ENCODE data around the gene PLCB2. TPM values are rescaled to one million over a fixed set of nuclear protein-coding genes. Genes with fewer than 3 reads are reported as not detected.

PLCB2 gene
- total and polyA plus RNA-seq, 2 experiments from 2014 or later, result 9.5 to 13.8 TPM

DNA sequence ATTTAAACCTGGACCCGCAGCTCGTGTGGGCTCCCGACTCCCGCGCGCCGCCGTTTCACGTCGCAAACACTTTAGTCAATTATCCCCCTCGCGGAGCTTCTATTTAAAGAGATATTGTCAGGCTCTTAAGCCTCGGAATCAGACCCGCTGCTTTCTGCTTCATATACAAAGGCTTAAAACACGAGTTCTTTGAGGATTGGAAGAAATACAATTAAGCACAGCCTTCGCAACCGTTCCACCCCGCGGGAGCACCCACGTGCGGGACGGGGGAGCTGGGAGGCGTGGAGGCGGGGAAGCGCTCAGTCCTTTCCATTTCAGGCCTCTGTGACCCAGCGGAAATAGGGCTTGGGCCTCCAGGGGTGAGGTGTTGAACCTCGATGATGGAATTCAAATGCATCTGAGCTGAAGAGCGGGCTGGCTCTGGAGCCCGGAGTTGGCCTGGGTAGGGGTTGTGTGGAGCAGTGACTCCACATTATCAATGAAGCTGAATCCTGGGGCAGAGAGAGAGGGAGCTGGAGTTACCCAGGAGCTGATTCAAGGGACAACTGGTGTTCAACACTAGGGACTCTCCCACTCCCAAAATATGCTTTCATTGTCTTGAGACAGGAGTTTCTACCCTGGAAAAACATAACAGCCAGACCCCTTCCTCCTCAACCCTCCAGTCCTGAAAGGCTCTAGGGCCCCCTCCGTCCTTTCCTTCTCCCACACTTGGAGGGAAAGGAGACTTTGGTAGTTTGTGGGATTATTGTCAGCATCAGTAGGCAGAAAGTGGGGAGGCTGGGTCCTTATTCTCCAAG lies 27.3 kb downstream of the PLCB2 start:
- H4K20me1 ChIP-seq (replicated peaks; ENCODE audit: insufficient read depth), result no peaks in the 10 kb centered on the region
- peaks cover 73% of the 10 kb centered on the region for H3K27me3 ChIP-seq (ENCODE audit: insufficient read depth)
- H2AFZ ChIP-seq, result peak overlapping the region; percentile 91
- DNase-seq (ENCODE audit: low spot score) (peak; percentile 73), ATAC-seq (peak; percentile 11)
- H3K4me1 Mint-ChIP-seq, result peaks cover 58% of the 10 kb centered on the region
- peaks cover 28% of the 10 kb centered on the region for H3F3A ChIP-seq (replicated peaks; ENCODE audit: low read depth)
- H3K79me2 ChIP-seq (replicated peaks; ENCODE audit: insufficient read depth), result no peaks in the 10 kb centered on the region
- H3K27ac Mint-ChIP-seq, result no peak overlapping the region
- H3K27ac ChIP-seq (ENCODE audit: low read depth), result no peak overlapping the region
- H3K4me3 ChIP-seq, result peak overlapping the region; percentile 62
- H3K9me3 Mint-ChIP-seq, result no peaks in the 10 kb centered on the region
- no peaks in the 10 kb centered on the region for H3K9me2 ChIP-seq (ENCODE audit: insufficient read depth)
- no peaks in the 10 kb centered on the region for H3K36me3 ChIP-seq (ENCODE audit: insufficient read depth)
- peaks cover 2% of the 10 kb centered on the region; the same call in 2 of the 3 replicates for H3K36me3 Mint-ChIP-seq (ENCODE audit: low read depth)
- H3K4me1 ChIP-seq (ENCODE audit: insufficient read depth), result peaks cover 35% of the 10 kb centered on the region
- peaks cover 66% of the 10 kb centered on the region for H3K27me3 Mint-ChIP-seq (ENCODE audit: insufficient read depth, low read depth, poor library complexity)
- H3K4me3 Mint-ChIP-seq, result peak overlapping the region; percentile 69
- TF ChIP-seq EZH2phosphoT487 (IDR thresholded peaks at IDR 0.05; ENCODE audit: unreplicated experiment) (no peak), EZH2 (IDR thresholded peaks at IDR 0.05; ENCODE audit: low read depth, unreplicated experiment) (peak; percentile 60)
- TF ChIP-seq, protein P1, sequence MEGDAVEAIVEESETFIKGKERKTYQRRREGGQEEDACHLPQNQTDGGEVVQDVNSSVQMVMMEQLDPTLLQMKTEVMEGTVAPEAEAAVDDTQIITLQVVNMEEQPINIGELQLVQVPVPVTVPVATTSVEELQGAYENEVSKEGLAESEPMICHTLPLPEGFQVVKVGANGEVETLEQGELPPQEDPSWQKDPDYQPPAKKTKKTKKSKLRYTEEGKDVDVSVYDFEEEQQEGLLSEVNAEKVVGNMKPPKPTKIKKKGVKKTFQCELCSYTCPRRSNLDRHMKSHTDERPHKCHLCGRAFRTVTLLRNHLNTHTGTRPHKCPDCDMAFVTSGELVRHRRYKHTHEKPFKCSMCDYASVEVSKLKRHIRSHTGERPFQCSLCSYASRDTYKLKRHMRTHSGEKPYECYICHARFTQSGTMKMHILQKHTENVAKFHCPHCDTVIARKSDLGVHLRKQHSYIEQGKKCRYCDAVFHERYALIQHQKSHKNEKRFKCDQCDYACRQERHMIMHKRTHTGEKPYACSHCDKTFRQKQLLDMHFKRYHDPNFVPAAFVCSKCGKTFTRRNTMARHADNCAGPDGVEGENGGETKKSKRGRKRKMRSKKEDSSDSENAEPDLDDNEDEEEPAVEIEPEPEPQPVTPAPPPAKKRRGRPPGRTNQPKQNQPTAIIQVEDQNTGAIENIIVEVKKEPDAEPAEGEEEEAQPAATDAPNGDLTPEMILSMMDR (conservative IDR thresholded peaks at IDR 0.05; ENCODE audit: low read depth in 2 of 2), result no peak
- H3K4me2 ChIP-seq, result peak overlapping the region; percentile 86

- Histone ChIP-seq H3F3A (replicated peaks; ENCODE audit: low read depth) (peaks cover 22% of the 10 kb centered on the region), H3K27me3 (ENCODE audit: insufficient read depth) (peaks cover 64% of the 10 kb centered on the region), H3K4me2 (peak overlapping the region; percentile 86), H3K79me2 (replicated peaks; ENCODE audit: insufficient read depth) (no peaks in the 10 kb centered on the region), H3K4me1 (ENCODE audit: insufficient read depth) (peaks cover 28% of the 10 kb centered on the region), H4K20me1 (replicated peaks; ENCODE audit: insufficient read depth) (no peaks in the 10 kb centered on the region), H3K9me2 (ENCODE audit: insufficient read depth) (no peaks in the 10 kb centered on the region), H2AFZ (peak overlapping the region; percentile 91), H3K27ac (ENCODE audit: low read depth) (no peak overlapping the region), H3K4me3 (peak overlapping the region; percentile 62), H3K36me3 (ENCODE audit: insufficient read depth) (no peaks in the 10 kb centered on the region)
- ATAC-seq, result peak; percentile 37
- peak overlapping the region; percentile 69 for H3K4me3 Mint-ChIP-seq
- H3K27ac Mint-ChIP-seq, result no peak overlapping the region
- H3K4me1 Mint-ChIP-seq, result peaks cover 53% of the 10 kb centered on the region
- H3K9me3 Mint-ChIP-seq, result no peaks in the 10 kb centered on the region
- DNase-seq (ENCODE audit: low spot score), result peak; percentile 87
- peaks cover 64% of the 10 kb centered on the region for H3K27me3 Mint-ChIP-seq (ENCODE audit: insufficient read depth, low read depth, poor library complexity)
- peaks cover 2% of the 10 kb centered on the region; the same call in 2 of the 3 replicates for H3K36me3 Mint-ChIP-seq (ENCODE audit: low read depth)
- no peak for TF ChIP-seq EZH2phosphoT487 (IDR thresholded peaks at IDR 0.05; ENCODE audit: unreplicated experiment)
- TF ChIP-seq, protein P1 (conservative IDR thresholded peaks at IDR 0.05; ENCODE audit: low read depth in 2 of 2), result peak; percentile 98
- TF ChIP-seq ETS1 (IDR thresholded peaks at IDR 0.05), result no peak
- no peak for TF ChIP-seq JUNB (IDR thresholded peaks at IDR 0.05; ENCODE audit: unreplicated experiment)
- no peak for TF ChIP-seq ZNF462 (CRISPR knock-in tag; IDR thresholded peaks at IDR 0.05)
- no peak for TF ChIP-seq NANOG (IDR thresholded peaks at IDR 0.05; ENCODE audit: borderline replicate concordance)
These were observed 28.1 kb downstream of the PLCB2 start for GRCh38 chr15:40279437-40280141.

Measured in GM23338 (cell line).